Activated CD4-positive, alpha-beta T cell treated with anti-CD3 and anti-CD28 coated beads, Interleukin-2, amount 10 ng/mL, durations not matched to agents 24 days and 14 days (primary cell): ENCODE measurements around the gene PEX14. TPM values are rescaled to one million over a fixed set of nuclear protein-coding genes. Genes with fewer than 3 reads are reported as not detected.

Experiments
- DNase-seq: peaks from one replicate; pipeline ENCODE4 v3.0.0; 2022
- H3K27ac Mint-ChIP-seq: one replicate; pipeline ENCODE4 v1.8.0; 2022; ENCODE audit warnings: mild to moderate bottlenecking, mixed read lengths
- H3K27me3 Mint-ChIP-seq: one replicate; pipeline ENCODE4 v1.8.0; 2022; ENCODE audit warnings: mixed read lengths
- H3K36me3 Mint-ChIP-seq: one replicate; pipeline ENCODE4 v1.8.0; 2022; ENCODE audit warnings: low read depth, mild to moderate bottlenecking, mixed read lengths
- H3K4me1 Mint-ChIP-seq: one replicate; pipeline ENCODE4 v1.8.0; 2021; ENCODE audit warnings: mixed read lengths
- H3K4me3 Mint-ChIP-seq: one replicate; pipeline ENCODE4 v1.8.0; 2022; ENCODE audit warnings: mild to moderate bottlenecking, moderate library complexity, mixed read lengths
- H3K9me3 Mint-ChIP-seq: one replicate; pipeline ENCODE4 v1.8.0; 2021; ENCODE audit warnings: mixed read lengths
- intact Hi-C: fragments of 100-400 bp; cut with micrococcal nuclease; formaldehyde crosslinking; loops from one replicate; pipeline ENCODE4 v1.15.1; 2023
- total RNA-seq: library from RNA; stranded (reverse); gene quantifications from 2 replicates; pipeline ENCODE4 v1.2.3, GENCODE V29; 2022

Gene PEX14
- total RNA-seq, 1 donor from 2014 or later, result 21.6 TPM

DNA sequence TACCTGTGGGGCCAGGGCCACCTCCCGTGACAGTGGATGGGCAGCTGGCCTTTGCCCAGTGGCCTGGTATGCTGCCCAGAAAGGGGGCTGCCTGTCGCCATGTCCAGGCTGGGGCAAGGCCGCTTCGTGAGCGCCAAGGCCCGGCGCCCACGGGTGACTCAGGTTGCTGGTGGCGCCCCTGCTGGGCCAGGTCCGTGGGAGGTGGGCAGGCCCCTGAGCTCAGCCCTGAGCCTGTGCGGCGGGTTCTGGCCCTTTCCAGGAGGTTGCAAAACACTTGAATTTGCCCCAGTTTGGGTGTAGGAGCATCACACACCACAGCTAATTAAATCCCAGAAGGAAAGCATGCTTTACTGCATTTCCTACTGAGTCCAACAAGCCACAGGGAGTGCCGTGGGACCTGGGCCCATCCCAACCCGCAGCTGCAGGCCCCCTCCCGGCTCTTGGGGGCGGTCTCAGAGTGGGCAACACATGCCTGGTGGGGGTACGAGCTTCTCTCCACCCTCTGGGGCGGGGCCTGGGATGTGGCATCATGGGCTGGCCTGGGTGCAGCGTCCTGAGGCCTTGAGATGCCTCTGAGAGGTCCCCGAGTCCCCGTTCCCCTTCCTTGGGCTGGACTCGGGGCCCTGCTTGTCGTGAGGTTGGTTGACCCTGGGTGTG, 159.8 kb downstream of the PEX14 start:
- Mint-ChIP-seq H3K27ac (no peak overlapping the region), H3K4me3 (no peak overlapping the region), H3K9me3 (no peaks in the 10 kb centered on the region), H3K27me3 (peaks cover 8% of the 10 kb centered on the region), H3K36me3 (no peaks in the 10 kb centered on the region), H3K4me1 (no peaks in the 10 kb centered on the region)
- intact Hi-C loops, result loop anchor here (10.0 kb wide), 1 partner anchor 120 kb away; no protein-coding TSS in a partner anchor
- DNase-seq, result no peak

DNA sequence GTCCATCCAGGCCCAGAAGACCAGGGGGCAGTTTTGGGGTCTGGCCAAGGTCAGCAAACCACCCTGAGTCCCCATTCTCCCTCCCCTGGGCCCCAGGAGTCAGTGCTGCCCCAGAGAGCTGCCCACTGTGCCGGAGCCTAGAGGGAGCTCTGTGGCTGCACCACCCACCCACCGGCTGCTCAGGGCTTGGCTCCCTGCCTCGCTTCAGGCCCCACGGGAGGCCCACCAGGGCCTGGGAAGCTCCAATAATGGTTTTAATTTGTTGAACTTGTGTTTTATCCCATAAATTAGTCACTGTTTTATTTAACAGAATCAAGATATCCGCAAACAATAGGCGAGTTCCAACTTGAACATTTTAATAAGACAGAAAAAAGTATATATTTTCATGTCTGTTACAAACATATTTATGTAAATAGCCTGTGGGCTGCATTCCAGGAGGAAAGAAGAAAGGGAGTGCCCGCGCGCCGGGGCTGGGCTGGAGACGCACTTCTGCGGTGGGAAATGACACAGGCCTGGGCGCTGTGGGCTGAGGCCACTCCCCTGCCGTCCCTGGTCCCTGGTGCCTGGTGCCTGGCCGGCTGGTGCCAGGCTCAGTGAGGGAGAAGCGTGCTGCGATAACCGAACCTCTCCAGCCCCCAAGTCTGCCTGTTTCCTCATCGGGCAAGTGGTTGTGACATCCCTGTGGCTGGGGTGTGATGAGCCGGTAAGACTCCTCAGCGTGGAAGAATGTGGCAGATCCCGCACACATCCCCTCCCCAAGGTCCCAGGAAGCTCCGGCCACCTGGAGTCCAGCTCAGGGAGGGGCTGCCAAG, 160.5 kb downstream of the PEX14 start:
- no peaks in the 10 kb centered on the region for H3K36me3 Mint-ChIP-seq
- no peaks in the 10 kb centered on the region for H3K4me1 Mint-ChIP-seq
- H3K27ac Mint-ChIP-seq, result no peak overlapping the region
- DNase-seq, result no peak
- intact Hi-C loops, result loop anchor here (10.0 kb wide), 1 partner anchor 120 kb away; no protein-coding TSS in a partner anchor
- no peaks in the 10 kb centered on the region for H3K9me3 Mint-ChIP-seq
- H3K27me3 Mint-ChIP-seq, result peaks cover 8% of the 10 kb centered on the region
- H3K4me3 Mint-ChIP-seq, result no peak overlapping the region

DNA sequence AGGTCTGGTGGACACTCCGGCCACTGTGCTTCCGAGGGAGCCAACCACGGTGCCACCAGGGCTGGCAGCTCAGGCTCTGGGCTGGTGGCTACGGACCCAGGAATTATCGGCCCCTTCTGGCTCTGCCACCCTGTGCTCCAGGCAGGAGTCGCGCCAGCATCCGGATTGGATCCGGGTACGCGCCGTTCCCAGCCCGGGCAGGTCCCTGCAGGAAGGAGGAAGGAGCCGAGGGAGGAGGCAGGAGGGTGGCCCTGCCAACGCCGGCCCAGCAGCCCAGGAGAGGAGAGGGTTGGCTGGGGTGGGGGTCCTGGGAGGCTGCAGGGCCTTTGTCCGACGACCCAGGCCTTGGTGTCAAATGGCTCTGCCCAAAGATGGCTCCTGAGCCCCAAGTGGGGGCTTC, 161.2 kb downstream of the PEX14 start:
- DNase-seq, result no peak
- Mint-ChIP-seq H3K9me3 (no peaks in the 10 kb centered on the region), H3K36me3 (no peaks in the 10 kb centered on the region), H3K27me3 (peaks cover 8% of the 10 kb centered on the region), H3K27ac (no peak overlapping the region), H3K4me3 (no peak overlapping the region), H3K4me1 (no peaks in the 10 kb centered on the region)
- intact Hi-C loops, result loop anchor here (10.0 kb wide), 1 partner anchor 121 kb away; no protein-coding TSS in a partner anchor

GRCh38 chr1:10637400-10637799, 162.7 kb downstream of the PEX14 start:
- H3K4me1 Mint-ChIP-seq, result no peaks in the 10 kb centered on the region
- no peaks in the 10 kb centered on the region for H3K36me3 Mint-ChIP-seq
- no peak for DNase-seq
- peaks cover 8% of the 10 kb centered on the region for H3K27me3 Mint-ChIP-seq
- H3K9me3 Mint-ChIP-seq, result no peaks in the 10 kb centered on the region
- H3K4me3 Mint-ChIP-seq, result no peak overlapping the region
- intact Hi-C loops, result loop anchor here (10.0 kb wide), 1 partner anchor 123 kb away; no protein-coding TSS in a partner anchor
- no peak overlapping the region for H3K27ac Mint-ChIP-seq

DNA sequence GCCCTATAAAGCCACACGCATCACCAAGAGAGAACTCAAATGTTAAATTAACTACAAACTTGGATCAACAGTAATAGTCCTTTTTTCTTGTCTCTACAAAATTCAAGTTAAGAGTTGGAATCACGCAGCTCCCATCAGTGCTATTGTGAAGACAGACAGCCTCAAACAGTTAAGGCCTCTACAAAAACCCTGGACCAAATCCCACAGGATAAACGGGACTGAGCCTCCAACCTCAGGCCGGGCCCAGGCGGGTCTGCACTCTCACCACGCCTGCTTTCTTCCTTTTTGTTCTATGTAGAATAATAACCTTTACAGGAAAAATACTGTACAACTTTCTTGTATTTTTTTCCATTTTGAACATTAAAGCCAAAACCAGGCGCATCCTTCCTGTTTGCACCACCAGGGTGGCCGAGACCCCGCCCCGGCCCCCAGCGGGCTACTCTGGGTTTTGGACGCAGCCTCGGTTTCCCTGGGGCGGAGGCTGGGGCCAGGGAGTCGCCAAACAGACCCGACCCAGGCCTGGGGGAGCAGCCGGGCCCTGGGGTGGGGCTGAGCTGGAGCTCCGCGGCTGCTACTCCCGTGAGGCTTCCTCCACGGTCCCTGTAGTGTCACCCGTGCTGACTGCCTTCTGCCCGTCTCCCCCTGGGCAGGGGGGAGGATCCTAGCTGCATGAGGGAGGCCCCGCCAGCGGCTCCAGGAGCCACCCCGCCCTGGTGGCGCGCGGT, 163.2 kb downstream of the PEX14 start:
- Mint-ChIP-seq H3K27ac (no peak overlapping the region), H3K27me3 (peaks cover 8% of the 10 kb centered on the region), H3K36me3 (no peaks in the 10 kb centered on the region), H3K9me3 (no peaks in the 10 kb centered on the region), H3K4me3 (no peak overlapping the region), H3K4me1 (no peaks in the 10 kb centered on the region)
- intact Hi-C loops, result loop anchor here (10.0 kb wide), 1 partner anchor 123 kb away; no protein-coding TSS in a partner anchor
- DNase-seq, result no peak

DNA sequence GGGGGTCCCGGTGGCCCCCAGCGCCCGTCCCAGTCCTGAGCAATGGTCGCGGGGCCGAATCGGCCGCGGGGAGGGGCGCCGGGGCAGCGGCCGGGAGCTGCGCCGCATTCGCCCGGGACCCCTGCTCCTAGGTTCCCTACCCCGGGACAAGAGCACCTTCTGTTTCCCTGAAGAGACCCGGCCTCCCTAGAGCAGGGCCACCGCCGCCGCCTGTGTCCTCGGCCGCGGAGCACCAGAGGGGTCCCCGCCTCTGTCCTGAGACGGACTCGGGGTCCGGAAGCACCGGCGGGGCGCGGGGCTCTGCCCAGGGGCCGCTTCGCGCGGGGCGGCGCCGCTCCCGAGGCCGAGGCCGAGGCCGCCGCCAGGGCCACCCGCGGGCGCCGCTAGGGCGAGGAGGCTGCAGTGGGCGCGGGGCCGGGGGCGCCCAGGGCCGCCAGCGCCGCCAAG, 163.8 kb downstream of the PEX14 start:
- no peaks in the 10 kb centered on the region for H3K9me3 Mint-ChIP-seq
- intact Hi-C loops, result loop anchor here (10.0 kb wide), 1 partner anchor 124 kb away; no protein-coding TSS in a partner anchor
- H3K4me1 Mint-ChIP-seq, result no peaks in the 10 kb centered on the region
- H3K27ac Mint-ChIP-seq, result no peak overlapping the region
- H3K4me3 Mint-ChIP-seq, result no peak overlapping the region
- no peak for DNase-seq
- peaks cover 8% of the 10 kb centered on the region for H3K27me3 Mint-ChIP-seq
- H3K36me3 Mint-ChIP-seq, result no peaks in the 10 kb centered on the region

- Mint-ChIP-seq H3K27me3 (peaks cover 8% of the 10 kb centered on the region), H3K9me3 (no peaks in the 10 kb centered on the region), H3K4me1 (no peaks in the 10 kb centered on the region), H3K27ac (no peak overlapping the region), H3K36me3 (no peaks in the 10 kb centered on the region), H3K4me3 (no peak overlapping the region)
- intact Hi-C loops, result loop anchor here (10.0 kb wide), 1 partner anchor 124 kb away; no protein-coding TSS in a partner anchor
- no peak for DNase-seq
Observed at GRCh38 chr1:10639011-10639774, 164.4 kb downstream of the PEX14 start.

DNA sequence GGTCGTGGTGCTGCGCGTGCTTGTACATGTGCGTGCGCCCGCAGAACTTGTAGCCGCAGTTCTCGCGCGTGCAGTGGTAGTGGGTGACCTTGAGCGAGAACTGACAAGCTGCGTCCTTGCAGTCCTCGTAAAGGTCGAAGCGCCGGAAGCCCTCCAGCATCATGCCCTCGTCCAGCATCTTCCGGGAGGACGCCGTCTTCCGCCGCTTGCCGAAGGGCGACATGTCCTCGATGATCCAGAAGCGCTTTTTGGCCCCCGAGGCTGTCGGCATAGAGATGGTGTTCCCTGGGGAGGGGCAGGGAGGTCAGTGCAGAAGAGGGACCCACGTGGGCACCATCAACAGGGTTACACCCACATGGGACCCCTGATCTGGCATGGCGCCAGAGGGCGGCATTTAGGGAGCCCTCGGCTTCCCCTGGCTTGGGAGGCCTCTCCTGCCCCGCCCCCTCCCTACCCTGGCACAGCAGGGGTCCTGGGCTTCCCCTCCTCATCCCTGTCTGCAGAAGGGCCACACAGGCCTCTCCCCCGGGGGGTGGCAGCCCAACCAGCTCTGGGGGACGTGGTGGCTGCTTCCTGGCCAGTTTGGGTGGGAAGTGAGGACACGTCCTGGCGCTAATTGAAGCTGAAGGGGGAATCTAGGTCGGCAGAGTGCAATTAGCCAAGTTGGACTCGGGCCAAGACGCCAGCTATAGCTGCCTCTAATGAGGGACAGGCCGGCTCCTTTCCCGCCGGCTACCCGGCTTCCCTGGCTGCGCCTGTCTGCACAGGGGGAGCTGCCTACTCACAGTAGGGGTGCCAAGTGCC, 165.2 kb downstream of the PEX14 start:
- no peaks in the 10 kb centered on the region for H3K36me3 Mint-ChIP-seq
- H3K4me3 Mint-ChIP-seq, result no peak overlapping the region
- H3K9me3 Mint-ChIP-seq, result no peaks in the 10 kb centered on the region
- H3K4me1 Mint-ChIP-seq, result no peaks in the 10 kb centered on the region
- no peak for DNase-seq
- H3K27me3 Mint-ChIP-seq, result peaks cover 8% of the 10 kb centered on the region
- intact Hi-C loops, result loop anchor here (10.0 kb wide), 1 partner anchor 125 kb away; no protein-coding TSS in a partner anchor
- no peak overlapping the region for H3K27ac Mint-ChIP-seq

DNA sequence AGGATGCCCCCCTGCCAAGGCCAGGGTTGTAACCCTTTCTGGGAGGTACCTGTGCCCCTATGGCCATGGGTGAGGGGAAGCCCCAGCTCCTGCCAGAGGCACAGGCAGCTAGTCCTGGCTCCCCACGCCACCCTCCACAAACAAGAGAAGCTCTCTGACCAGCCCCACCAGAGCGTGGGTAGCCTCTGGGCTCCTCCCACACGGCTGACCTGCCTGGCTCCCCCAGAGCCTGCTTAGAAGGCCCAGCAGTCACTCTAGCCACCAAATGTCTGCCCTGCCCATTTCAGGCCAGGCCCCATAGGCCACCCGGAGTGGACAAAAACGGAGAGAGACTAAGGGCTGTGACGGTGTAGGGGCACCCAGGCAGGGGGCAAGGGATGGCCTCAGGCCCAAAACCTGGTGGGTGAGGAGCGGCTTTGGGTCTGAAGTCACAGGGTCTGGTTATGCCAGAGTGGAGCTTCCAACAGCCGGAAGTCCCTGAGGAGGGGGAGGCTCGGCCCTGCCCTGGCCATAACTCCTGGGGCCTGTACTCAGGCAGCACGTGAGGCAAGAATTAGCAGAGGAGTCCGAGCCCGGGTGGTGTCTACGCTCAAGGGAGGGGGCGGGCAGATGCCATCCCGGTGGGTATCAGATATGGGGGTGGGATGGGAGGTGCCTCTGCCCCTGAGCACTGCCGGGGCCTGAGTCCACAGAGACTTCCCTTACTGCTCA, 166.2 kb downstream of the PEX14 start:
- Mint-ChIP-seq H3K27me3 (peaks cover 8% of the 10 kb centered on the region), H3K4me1 (no peaks in the 10 kb centered on the region), H3K4me3 (no peak overlapping the region), H3K9me3 (no peaks in the 10 kb centered on the region), H3K27ac (no peak overlapping the region), H3K36me3 (no peaks in the 10 kb centered on the region)
- no peak for DNase-seq
- intact Hi-C loops, result no loop called here

- no peaks in the 10 kb centered on the region for H3K9me3 Mint-ChIP-seq
- intact Hi-C loops, result no loop called here
- peaks cover 8% of the 10 kb centered on the region for H3K27me3 Mint-ChIP-seq
- no peaks in the 10 kb centered on the region for H3K4me1 Mint-ChIP-seq
- no peak for DNase-seq
- no peak overlapping the region for H3K27ac Mint-ChIP-seq
- no peak overlapping the region for H3K4me3 Mint-ChIP-seq
- no peaks in the 10 kb centered on the region for H3K36me3 Mint-ChIP-seq
Observed at GRCh38 chr1:10641976-10642375, 167.2 kb downstream of the PEX14 start.

DNA sequence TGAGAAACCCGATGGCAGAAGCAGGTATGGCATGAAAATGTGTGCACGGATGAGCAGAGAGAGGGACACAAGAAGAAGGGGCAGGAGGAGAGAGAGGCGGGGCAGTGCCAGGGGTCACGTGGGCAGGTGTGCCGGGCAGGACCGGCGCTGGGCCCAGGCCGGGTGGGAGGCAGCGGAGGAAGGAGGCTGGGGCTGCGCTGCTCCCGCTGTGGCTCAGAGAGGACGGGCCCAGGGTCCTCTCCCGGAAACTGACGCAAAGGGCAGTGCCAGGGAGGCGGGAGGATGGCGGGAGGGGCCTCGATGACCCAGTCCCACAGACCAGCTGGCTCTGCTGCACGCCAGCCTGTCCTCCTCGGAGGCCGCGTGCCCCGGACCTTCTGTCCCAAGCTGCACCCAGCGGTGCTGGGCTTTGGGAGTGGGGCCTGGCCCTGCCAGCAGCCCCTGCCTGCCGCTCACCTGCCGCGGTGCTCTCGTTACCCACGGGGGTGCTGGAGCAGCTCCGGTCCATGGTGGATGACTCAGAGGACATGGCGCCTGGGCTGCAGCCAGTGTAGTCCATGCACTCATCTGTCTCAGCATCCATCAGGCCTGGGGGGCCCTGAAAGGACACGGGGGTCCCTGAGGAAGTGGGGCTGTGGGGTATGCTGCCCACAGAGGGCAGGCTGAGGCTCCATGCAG, 167.8 kb downstream of the PEX14 start:
- no peaks in the 10 kb centered on the region for H3K36me3 Mint-ChIP-seq
- H3K4me3 Mint-ChIP-seq, result no peak overlapping the region
- H3K4me1 Mint-ChIP-seq, result no peaks in the 10 kb centered on the region
- no peak overlapping the region for H3K27ac Mint-ChIP-seq
- peaks cover 4% of the 10 kb centered on the region for H3K27me3 Mint-ChIP-seq
- DNase-seq, result no peak
- intact Hi-C loops, result no loop called here
- no peaks in the 10 kb centered on the region for H3K9me3 Mint-ChIP-seq
